Thoracic aorta (tissue), 2 donors: Measurements from ENCODE around the gene GSTP1. TPM values are rescaled to one million over a fixed set of nuclear protein-coding genes. Genes with fewer than 3 reads are reported as not detected.

ENCODE experiments used
- ATAC-seq: fragments of 150-250 bp; one replicate; pipeline ENCODE4 v1.8.0; 2017; ENCODE audit warnings: low read depth; ENCODE audit not compliant: insufficient number of reproducible peaks, low FRiP score
- DNase-seq: peaks from one replicate; pipeline ENCODE4 v3.0.0-alpha.2; 2020; ENCODE audit warnings: low spot score
- H3K27ac ChIP-seq, 2 donors: fragments of 200-600 bp; sonication (generic); 1 replicate in 1 of 2; 2 replicates in 1 of 2; pipeline ENCODE4 v1.5.1; 2016; ENCODE audit warnings: mild to moderate bottlenecking in 2 of 2, moderate library complexity in 2 of 2
- H3K27me3 ChIP-seq: fragments of 200-600 bp; sonication (generic); replicated peaks from 2 replicates; pipeline ENCODE4 v1.6.0; 2016; ENCODE audit warnings: mild to moderate bottlenecking; ENCODE audit not compliant: insufficient read depth
- H3K36me3 ChIP-seq: fragments of 200-600 bp; sonication (generic); one replicate; pipeline ENCODE4 v1.5.1; 2016
- H3K4me1 ChIP-seq, 2 donors: fragments of 200-600 bp; sonication (generic); 1 replicate in 1 of 2; 2 replicates in 1 of 2; pipeline versions ENCODE4 v1.5.1 to v1.6.0; 2016; ENCODE audit warnings: low read depth in 2 of 2, mild to moderate bottlenecking in 1 of 2; ENCODE audit not compliant: control insufficient read depth in 1 of 2
- H3K4me3 ChIP-seq: fragments of 200-600 bp; sonication (generic); 2 replicates; pipeline ENCODE4 v1.5.1; 2016; ENCODE audit warnings: mild to moderate bottlenecking
- H3K9me3 ChIP-seq: fragments of 200-600 bp; sonication (generic); 2 replicates; pipeline ENCODE4 v1.5.1; 2016
- total RNA-seq, 2 donors: library from RNA; depleted of rRNA; stranded (reverse); fragments of >200 nt; gene quantifications; one replicate each; pipeline versions ENCODE4 v1.1.0 to v1.2.3, GENCODE V29; 2016
- TF ChIP-seq, protein P1 (sequence below): fragments of 200-600 bp; sonication (generic); IDR thresholded peaks from one replicate; pipeline ENCODE4 v1.5.1; 2019; ENCODE audit warnings: antibody characterized with exemption

GSTP1 gene
- total RNA-seq, 2 donors from 2014 or later: 272 to 744 TPM

DNA sequence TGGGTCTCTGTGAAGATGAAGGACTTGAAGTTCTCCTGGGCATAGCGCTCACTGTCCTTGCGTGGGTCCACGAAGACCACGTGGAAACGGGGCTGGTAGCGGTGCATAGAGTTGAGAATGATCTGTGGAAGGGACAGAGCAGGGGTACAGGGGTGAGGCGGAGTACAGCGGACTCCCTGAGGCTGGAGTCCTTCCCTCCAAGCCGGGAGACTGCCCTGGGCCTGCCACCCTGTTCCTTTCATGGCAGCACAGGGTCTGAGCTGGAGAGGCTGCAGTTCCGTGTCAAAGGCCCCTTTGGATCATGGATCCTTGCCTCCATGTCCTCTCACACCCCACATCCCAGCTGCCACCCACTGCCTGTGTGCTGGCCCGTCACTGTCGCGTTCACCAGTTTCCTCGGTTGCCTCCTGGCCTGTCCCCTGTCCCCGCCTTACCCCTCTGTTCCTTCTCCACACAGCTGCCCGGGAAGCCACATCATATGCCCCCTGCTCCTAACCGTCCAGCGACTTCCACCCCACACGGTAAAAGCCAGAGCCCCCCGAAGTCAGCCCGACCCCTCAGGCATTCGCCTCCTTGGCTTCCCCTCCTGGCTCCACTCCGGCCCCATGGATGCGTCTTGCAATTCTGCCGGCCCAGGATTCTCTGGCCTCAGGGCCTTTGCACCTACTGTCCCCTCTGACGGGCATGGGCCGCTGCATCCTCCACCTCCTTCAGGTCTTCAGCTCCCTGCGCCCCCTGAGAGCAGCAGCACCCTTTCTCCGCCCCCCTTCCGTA, 49.6 kb downstream of the GSTP1 start:
- Histone ChIP-seq H3K27ac (no peak overlapping the region), H3K27me3 (no peaks in the 10 kb centered on the region), H3K36me3 (no peaks in the 10 kb centered on the region), H3K9me3 (no peaks in the 10 kb centered on the region), H3K4me3 (no peak overlapping the region), H3K4me1 (peaks cover 5 to 22% of the 10 kb centered on the region in 2 donors)
- no peak for ATAC-seq
- no peak for DNase-seq
- TF ChIP-seq, protein P1, sequence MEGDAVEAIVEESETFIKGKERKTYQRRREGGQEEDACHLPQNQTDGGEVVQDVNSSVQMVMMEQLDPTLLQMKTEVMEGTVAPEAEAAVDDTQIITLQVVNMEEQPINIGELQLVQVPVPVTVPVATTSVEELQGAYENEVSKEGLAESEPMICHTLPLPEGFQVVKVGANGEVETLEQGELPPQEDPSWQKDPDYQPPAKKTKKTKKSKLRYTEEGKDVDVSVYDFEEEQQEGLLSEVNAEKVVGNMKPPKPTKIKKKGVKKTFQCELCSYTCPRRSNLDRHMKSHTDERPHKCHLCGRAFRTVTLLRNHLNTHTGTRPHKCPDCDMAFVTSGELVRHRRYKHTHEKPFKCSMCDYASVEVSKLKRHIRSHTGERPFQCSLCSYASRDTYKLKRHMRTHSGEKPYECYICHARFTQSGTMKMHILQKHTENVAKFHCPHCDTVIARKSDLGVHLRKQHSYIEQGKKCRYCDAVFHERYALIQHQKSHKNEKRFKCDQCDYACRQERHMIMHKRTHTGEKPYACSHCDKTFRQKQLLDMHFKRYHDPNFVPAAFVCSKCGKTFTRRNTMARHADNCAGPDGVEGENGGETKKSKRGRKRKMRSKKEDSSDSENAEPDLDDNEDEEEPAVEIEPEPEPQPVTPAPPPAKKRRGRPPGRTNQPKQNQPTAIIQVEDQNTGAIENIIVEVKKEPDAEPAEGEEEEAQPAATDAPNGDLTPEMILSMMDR: no peak

GRCh38 chr11:67633758-67634365, 50.2 kb downstream of the GSTP1 start:
- no peaks in the 10 kb centered on the region for H3K36me3 ChIP-seq
- TF ChIP-seq, protein P1: no peak
- H3K27me3 ChIP-seq: no peaks in the 10 kb centered on the region
- H3K27ac ChIP-seq: no peak overlapping the region
- no peak for ATAC-seq
- no peaks in the 10 kb centered on the region for H3K9me3 ChIP-seq
- no peak for DNase-seq
- no peak overlapping the region for H3K4me3 ChIP-seq
- peaks cover 5 to 17% of the 10 kb centered on the region in 2 donors for H3K4me1 ChIP-seq

- DNase-seq (no peak), ATAC-seq (no peak)
- Histone ChIP-seq H3K4me3 (no peak overlapping the region), H3K36me3 (no peaks in the 10 kb centered on the region), H3K27ac (no peak overlapping the region), H3K27me3 (no peaks in the 10 kb centered on the region), H3K9me3 (no peaks in the 10 kb centered on the region), H3K4me1 (peaks cover 5 to 10% of the 10 kb centered on the region in 2 donors)
- TF ChIP-seq, protein P1: no peak
Measured at GRCh38 chr11:67634366-67635230, 51.0 kb downstream of the GSTP1 start.

DNA sequence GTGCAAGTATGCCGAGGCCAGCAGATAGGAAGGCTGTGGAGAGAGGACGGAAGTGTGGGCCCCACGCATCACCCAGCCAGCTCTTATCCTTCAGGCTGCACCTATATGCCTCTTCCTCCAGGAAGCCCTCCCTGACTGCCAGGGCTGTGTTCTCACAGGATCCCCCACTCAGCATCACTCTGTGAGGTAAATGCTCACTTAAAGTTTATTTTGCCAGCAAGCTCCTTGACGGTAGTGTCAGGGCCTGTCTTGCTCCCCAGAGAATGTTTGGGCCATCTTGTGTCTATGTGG, 51.6 kb downstream of the GSTP1 start:
- Histone ChIP-seq H3K27me3 (no peaks in the 10 kb centered on the region), H3K4me1 (peaks cover 5 to 10% of the 10 kb centered on the region in 2 donors), H3K9me3 (no peaks in the 10 kb centered on the region), H3K27ac (no peak overlapping the region), H3K4me3 (no peak overlapping the region), H3K36me3 (no peaks in the 10 kb centered on the region)
- TF ChIP-seq, protein P1: no peak
- DNase-seq (no peak), ATAC-seq (no peak)

Other genes with a start within 250 kb of the GSTP1 start
- gene POLD4, start 230.3 kb upstream of the GSTP1 start, total RNA-seq: 100 to 1,000 TPM; 145 to 148 TPM
- gene CLCF1, start 210.2 kb upstream of the GSTP1 start, total RNA-seq: 10 to 100 TPM; 27.1 to 38.1 TPM
- 10 to 100 TPM; 15.8 to 23.0 TPM for gene RAD9A, start 191.8 kb upstream of the GSTP1 start, total RNA-seq
- 10 to 100 TPM; 74.4 to 77.8 TPM for gene PPP1CA, start 182.0 kb upstream of the GSTP1 start, total RNA-seq
- 1 to 10 TPM; 2.6 to 3.8 TPM for gene TBC1D10C, start 179.7 kb upstream of the GSTP1 start, total RNA-seq
- 10 to 100 TPM in 1 of 2 donors, 1 to 10 TPM in 1; 7.9 to 10.8 TPM for gene CARNS1, start 168.1 kb upstream of the GSTP1 start, total RNA-seq
- 10 to 100 TPM; 68.3 to 69.3 TPM for gene RPS6KB2, start 155.3 kb upstream of the GSTP1 start, total RNA-seq
- gene PTPRCAP, start 146.1 kb upstream of the GSTP1 start, total RNA-seq: 1 to 10 TPM; 4.0 to 7.2 TPM
- 10 to 100 TPM; 50.0 to 88.3 TPM for gene CORO1B, start 140.3 kb upstream of the GSTP1 start, total RNA-seq
- not detected for gene GPR152, start 131.1 kb upstream of the GSTP1 start, total RNA-seq
- 1 to 10 TPM; 5.3 to 5.7 TPM for gene CABP4, start 128.5 kb upstream of the GSTP1 start, total RNA-seq
- 10 to 100 TPM; 66.7 to 67.7 TPM for gene TMEM134, start 114.6 kb upstream of the GSTP1 start, total RNA-seq
- gene AIP, start 100.8 kb upstream of the GSTP1 start, total RNA-seq: 10 to 100 TPM; 64.8 to 76.9 TPM
- gene PITPNM1, start 78.4 kb upstream of the GSTP1 start, total RNA-seq: 10 to 100 TPM; 27.1 to 32.5 TPM
- gene CDK2AP2, start 75.7 kb upstream of the GSTP1 start, total RNA-seq: 10 to 100 TPM; 53.3 to 73.4 TPM
- gene CABP2, start 60.4 kb upstream of the GSTP1 start, total RNA-seq: not detected
- 100 to 1,000 TPM; 240 to 252 TPM for gene NDUFV1, start 23.1 kb downstream of the GSTP1 start, total RNA-seq
- 1 to 10 TPM; 5.7 to 6.1 TPM for gene NUDT8, start 46.1 kb downstream of the GSTP1 start, total RNA-seq
- gene TBX10, start 56.0 kb downstream of the GSTP1 start, total RNA-seq: not detected
- gene ACY3, start 66.9 kb downstream of the GSTP1 start, total RNA-seq: not detected
- not detected for gene ALDH3B2, start 90.8 kb downstream of the GSTP1 start, total RNA-seq